A549 treated with CpdA at 1 μM for 4 hours (cell line): ENCODE measurements around the gene EMX1. TPM values are rescaled to one million over a fixed set of nuclear protein-coding genes. Genes with fewer than 3 reads are reported as not detected.

ENCODE experiments used
- total RNA-seq: library from RNA; stranded (reverse); fragments of 200-300 nt; extraction: Qiagen RNA extraction; gene quantifications from 5 replicates; pipeline ENCODE4 v1.2.3, GENCODE V29; 2022; ENCODE audit warnings: low read depth

Gene EMX1
- total RNA-seq = 0.07 to 0.28 TPM (median 0.16 TPM) in 4 of 5 replicates, not detected in the other

DNA sequence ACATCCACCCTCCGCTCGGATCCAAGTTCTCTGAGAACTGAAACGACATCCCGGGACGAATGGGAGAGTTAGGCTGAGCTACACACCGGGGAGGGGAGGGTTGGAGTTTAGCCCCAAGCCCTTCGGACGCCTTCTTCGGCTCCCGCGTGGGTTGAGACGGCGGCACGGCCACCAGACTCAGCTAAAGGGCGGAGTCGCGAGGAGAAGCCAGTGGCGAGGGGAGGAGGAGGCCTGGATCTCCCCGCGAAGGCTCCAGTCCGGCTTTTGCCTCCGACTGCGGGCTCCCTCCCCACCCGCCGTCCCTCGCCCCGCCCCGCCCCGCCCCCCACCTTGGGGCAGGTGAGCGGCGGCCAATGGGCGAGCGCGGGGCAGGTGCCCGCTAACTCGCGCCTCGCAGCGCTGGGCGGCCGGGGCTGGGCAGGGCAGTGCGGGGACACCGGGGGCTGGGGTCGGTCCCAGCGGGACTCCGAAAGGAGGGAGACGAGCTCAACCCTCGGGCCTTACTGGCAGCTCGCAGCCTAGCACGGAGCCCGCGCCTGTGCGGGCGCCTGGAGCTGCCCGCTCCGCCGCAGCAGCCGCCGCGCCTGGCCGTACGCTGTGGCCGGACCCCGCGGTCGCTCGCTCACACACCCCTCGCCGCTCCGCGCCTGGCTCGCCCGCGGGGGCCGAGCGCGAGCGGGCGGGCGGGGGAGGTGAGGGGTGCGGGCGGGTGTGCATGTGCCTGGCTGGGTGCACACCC is at the start of gene EMX1:
TSS of gene EMX1 (plus strand) at position 382 of the 739 bp plus-strand sequence. CDS start at position 716, 334 bp downstream.

GRCh38 chr2:72887032-72887739 is 30.1 kb upstream of the EMX1 start, which contains the start of gene SPR:
TSS of gene SPR (plus strand) at chr2:72887408. CDS start at chr2:72887433, 25 bp downstream.

Other genes starting within 250 kb of the EMX1 start
- gene EXOC6B, start 91.5 kb upstream of the EMX1 start, total RNA-seq = 6.6 to 9.2 TPM (median 7.8 TPM) in 5 replicates
- gene SPR, start 30.1 kb upstream of the EMX1 start, total RNA-seq = 90.7 to 157 TPM (median 144 TPM) in 5 replicates
- gene SFXN5, start 154.2 kb downstream of the EMX1 start, total RNA-seq = 14.2 to 18.0 TPM (median 16.3 TPM) in 5 replicates
- gene RAB11FIP5, start 195.4 kb downstream of the EMX1 start, total RNA-seq = 32.2 to 37.7 TPM (median 35.7 TPM) in 5 replicates